Measurements from ENCODE around the gene R3HDM4. TPM values are rescaled to one million over a fixed set of nuclear protein-coding genes. Genes with fewer than 3 reads are reported as not detected.
A peak's percentile ranks its signal among the peaks of the same experiment; 100 is the strongest.

R3HDM4 gene
- polyA plus RNA-seq, 4 donors, result 29.5 to 52.7 (median 42.3) TPM

DNA sequence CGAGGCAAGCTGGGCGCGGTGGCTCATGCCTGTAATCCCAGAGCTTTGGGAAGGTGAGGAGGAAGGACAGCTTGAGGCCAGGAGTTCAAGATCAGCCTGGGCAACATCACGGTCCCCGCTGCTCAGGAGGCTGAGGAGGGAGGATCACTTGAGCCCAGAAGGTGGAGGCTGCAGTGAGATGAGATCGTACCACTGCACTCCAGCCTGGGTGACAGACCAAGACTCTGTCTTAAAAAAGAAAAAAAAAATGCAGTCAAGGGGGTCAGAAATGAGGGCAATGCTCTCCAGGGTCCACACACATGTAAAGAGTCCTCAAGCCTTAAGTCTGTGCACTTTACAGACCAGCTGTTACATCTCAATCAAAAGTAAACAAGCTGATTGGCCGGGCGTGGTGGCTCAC is 8.5 kb downstream of the R3HDM4 start:
- WGBS, 3 donors, result 90 to 93% (median 91%) methylated on average over 8 of the region's 8 CpGs
- Histone ChIP-seq H3K4me3 (ENCODE audit: low read depth in 1 of 3, low read length in 3 of 3) (no peak overlapping the region), H3K36me3 (ENCODE audit: control insufficient read depth in 3 of 3, insufficient read depth in 2 of 3, low read depth in 1 of 3, low read length in 3 of 3) (peaks cover under 1 to 57% (median 6%) of the 10 kb centered on the region in 3 donors), H3K27me3 (ENCODE audit: control insufficient read depth in 3 of 3, insufficient read depth in 3 of 3, low read length in 3 of 3) (no peaks in the 10 kb centered on the region), H3K9me3 (ENCODE audit: control insufficient read depth in 2 of 2, insufficient read depth in 1 of 2, low read depth in 1 of 2, low read length in 1 of 2) (no peaks in the 10 kb centered on the region), H3K4me1 (ENCODE audit: control insufficient read depth in 3 of 3, insufficient read depth in 2 of 3, low read depth in 1 of 3, low read length in 2 of 3) (peaks cover 0 to 10% (median 0%) of the 10 kb centered on the region in 3 donors), H3K27ac (ENCODE audit: low read depth in 1 of 3, low read length in 2 of 3) (no peak overlapping the region)
- no peak for FAIRE-seq
- no peak for DNase-seq

DNA sequence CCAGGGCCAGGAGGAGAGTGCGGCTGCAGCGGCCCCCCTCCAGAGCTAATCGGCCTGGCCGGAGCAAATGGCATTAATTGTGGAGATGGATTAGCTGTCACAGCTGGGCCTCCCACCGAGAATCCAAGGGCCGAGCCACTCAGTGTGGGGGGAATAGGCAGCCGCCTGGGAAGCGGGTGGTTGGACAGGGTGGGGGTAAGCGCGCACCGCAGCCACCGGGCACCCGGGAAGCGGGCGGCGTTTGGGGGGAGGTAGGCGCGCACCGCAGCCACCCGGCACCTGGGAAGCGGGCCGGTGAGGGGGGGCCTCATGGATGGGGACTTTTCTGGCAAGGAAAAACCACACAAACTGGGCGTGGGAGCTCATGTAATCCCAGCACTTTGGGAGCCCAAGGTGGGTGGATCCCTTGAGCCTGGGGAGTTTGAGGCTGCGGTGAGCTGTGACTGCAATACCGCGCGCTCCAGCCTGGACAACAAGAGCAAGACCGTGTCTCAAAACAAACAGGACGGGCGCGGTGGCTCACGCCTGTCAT is 9.7 kb downstream of the R3HDM4 start:
- WGBS, 3 donors, result 68 to 82% (median 80%) methylated on average over 18 to 32 of the region's 32 CpGs
- no peaks in the 10 kb centered on the region for H3K4me1 ChIP-seq (ENCODE audit: control insufficient read depth in 3 of 3, insufficient read depth in 2 of 3, low read depth in 1 of 3, low read length in 2 of 3)
- H3K27ac ChIP-seq (ENCODE audit: low read depth in 1 of 3, low read length in 2 of 3), result no peak overlapping the region
- H3K9me3 ChIP-seq (ENCODE audit: control insufficient read depth in 2 of 2, insufficient read depth in 1 of 2, low read depth in 1 of 2, low read length in 1 of 2), result no peaks in the 10 kb centered on the region
- H3K27me3 ChIP-seq (ENCODE audit: control insufficient read depth in 3 of 3, insufficient read depth in 3 of 3, low read length in 3 of 3), result no peaks in the 10 kb centered on the region
- no peak overlapping the region for H3K4me3 ChIP-seq (ENCODE audit: low read depth in 1 of 3, low read length in 3 of 3)
- peaks cover 5 to 69% (median 9%) of the 10 kb centered on the region in 3 donors for H3K36me3 ChIP-seq (ENCODE audit: control insufficient read depth in 3 of 3, insufficient read depth in 2 of 3, low read depth in 1 of 3, low read length in 3 of 3)
- DNase-seq (no peak), FAIRE-seq (no peak)

DNA sequence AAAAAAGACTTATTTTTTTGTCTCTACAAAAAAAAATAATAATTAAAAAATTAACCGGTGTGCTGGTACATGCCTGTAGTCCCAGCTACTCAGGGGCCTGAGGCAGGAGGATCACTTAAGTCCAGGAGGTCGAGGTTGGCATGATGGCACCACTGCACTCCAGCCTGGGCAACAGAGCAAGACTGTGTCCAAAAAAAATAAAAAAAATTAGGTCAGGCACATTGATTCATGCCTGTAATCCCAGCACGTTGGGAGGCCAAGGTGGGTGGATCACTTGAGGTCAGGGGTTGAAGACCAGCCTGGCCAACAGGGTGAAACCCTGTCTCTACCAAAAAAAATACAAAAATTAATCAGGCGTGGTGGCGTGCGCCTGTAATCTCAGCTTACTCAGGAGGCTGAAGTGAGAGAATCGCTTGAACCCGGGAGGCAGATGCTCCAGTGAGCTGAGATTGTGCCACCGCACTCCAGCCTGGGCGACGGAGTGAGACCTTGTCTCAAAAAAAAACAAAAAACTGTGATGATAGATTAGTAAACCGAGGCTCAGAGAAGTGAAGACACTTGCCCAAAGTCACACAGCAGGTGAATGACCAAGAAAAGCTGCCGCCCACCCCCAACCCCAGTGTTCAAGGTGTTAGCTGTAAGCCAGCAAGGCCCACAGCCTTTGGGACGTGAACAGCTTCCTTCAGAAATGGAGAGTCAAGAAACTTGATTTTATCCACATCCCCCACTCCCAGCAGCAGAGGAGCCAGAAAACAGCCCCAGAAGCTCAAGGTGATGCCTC is 10.4 kb downstream of the R3HDM4 start:
- Histone ChIP-seq H3K4me3 (ENCODE audit: low read depth in 1 of 3, low read length in 3 of 3) (no peak overlapping the region), H3K27me3 (ENCODE audit: control insufficient read depth in 3 of 3, insufficient read depth in 3 of 3, low read length in 3 of 3) (no peaks in the 10 kb centered on the region), H3K9me3 (ENCODE audit: control insufficient read depth in 2 of 2, insufficient read depth in 1 of 2, low read depth in 1 of 2, low read length in 1 of 2) (no peaks in the 10 kb centered on the region), H3K36me3 (ENCODE audit: control insufficient read depth in 3 of 3, insufficient read depth in 2 of 3, low read depth in 1 of 3, low read length in 3 of 3) (peaks cover 5 to 71% (median 9%) of the 10 kb centered on the region in 3 donors), H3K27ac (ENCODE audit: low read depth in 1 of 3, low read length in 2 of 3) (no peak overlapping the region), H3K4me1 (ENCODE audit: control insufficient read depth in 3 of 3, insufficient read depth in 2 of 3, low read depth in 1 of 3, low read length in 2 of 3) (no peaks in the 10 kb centered on the region)
- DNase-seq (no peak), FAIRE-seq (no peak)
- WGBS, 3 donors, result 91 to 92% (median 92%) methylated on average over 14 of the region's 14 CpGs

DNA sequence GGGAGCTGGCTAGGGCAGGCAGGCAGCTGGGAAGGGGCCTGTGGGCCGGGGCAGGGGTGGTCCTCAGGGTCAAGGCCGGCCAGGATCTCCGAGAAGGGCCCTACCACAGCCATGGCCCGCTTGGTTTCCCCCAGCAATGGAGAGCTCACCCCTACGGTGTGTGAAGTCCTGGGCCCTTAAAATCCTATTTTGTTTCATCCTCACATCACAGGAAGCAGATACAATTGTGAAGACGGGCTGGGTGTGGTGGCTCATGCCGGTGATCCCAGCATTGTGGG is 11.0 kb downstream of the R3HDM4 start:
- Histone ChIP-seq H3K36me3 (ENCODE audit: control insufficient read depth in 3 of 3, insufficient read depth in 2 of 3, low read depth in 1 of 3, low read length in 3 of 3) (peaks cover 5 to 71% (median 9%) of the 10 kb centered on the region in 3 donors), H3K4me1 (ENCODE audit: control insufficient read depth in 3 of 3, insufficient read depth in 2 of 3, low read depth in 1 of 3, low read length in 2 of 3) (no peaks in the 10 kb centered on the region), H3K4me3 (ENCODE audit: low read depth in 1 of 3, low read length in 3 of 3) (no peak overlapping the region), H3K27me3 (ENCODE audit: control insufficient read depth in 3 of 3, insufficient read depth in 3 of 3, low read length in 3 of 3) (no peaks in the 10 kb centered on the region), H3K9me3 (ENCODE audit: control insufficient read depth in 2 of 2, insufficient read depth in 1 of 2, low read depth in 1 of 2, low read length in 1 of 2) (no peaks in the 10 kb centered on the region), H3K27ac (ENCODE audit: low read depth in 1 of 3, low read length in 2 of 3) (no peak overlapping the region)
- DNase-seq, result no peak
- no peak for FAIRE-seq
- 86 to 91% (median 86%) methylated on average over 7 of the region's 7 CpGs for WGBS, 3 donors

DNA sequence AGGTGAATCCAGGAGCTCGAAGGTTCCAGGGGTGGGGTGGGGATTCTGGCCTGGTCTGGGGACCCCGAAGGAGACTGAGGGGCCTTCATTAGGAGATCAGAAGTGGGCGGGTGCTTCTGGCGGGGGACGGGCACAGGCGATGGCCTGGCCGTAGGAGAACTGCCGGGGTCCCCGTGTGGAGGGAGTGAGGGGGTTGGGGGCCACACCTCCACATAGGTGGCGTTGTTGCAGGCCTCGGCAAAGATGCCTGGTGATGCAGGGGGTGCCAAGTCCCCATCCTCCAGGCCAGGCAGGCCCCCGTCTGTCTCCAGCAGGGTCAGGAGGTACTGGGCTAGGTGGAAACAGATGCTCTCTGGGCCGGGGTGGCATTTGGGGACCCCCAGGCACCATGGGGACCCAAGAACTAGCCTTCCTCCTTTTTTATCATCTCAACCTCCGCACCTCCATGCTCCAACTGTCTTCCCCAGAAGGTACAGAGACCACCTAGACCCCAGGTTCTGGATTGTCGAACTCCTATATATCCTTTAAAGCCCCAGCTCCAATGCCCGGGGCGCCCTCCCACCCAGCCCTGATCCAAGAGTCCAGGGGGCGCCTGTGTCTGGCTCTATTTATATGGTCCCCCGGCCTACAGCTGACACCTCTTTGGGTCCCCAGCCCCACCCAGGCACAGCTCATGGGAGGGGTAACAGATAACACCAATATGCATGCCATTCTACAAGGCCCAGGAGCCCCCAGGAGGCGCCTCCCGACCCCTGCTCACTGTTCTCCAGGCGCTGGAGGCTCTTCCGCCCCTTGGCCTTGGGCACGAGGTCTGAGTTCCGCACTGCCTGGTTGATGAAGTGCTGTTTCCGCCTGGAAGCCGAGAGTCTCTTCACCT is 11.6 kb downstream of the R3HDM4 start:
- no peak overlapping the region for H3K4me3 ChIP-seq (ENCODE audit: low read depth in 1 of 3, low read length in 3 of 3)
- DNase-seq, result no peak
- FAIRE-seq, result no peak
- peaks cover 5 to 74% (median 9%) of the 10 kb centered on the region in 3 donors for H3K36me3 ChIP-seq (ENCODE audit: control insufficient read depth in 3 of 3, insufficient read depth in 2 of 3, low read depth in 1 of 3, low read length in 3 of 3)
- WGBS, 3 donors, result 90 to 97% (median 93%) methylated on average over 23 to 27 of the region's 27 CpGs
- no peaks in the 10 kb centered on the region for H3K9me3 ChIP-seq (ENCODE audit: control insufficient read depth in 2 of 2, insufficient read depth in 1 of 2, low read depth in 1 of 2, low read length in 1 of 2)
- no peak overlapping the region for H3K27ac ChIP-seq (ENCODE audit: low read depth in 1 of 3, low read length in 2 of 3)
- no peaks in the 10 kb centered on the region for H3K27me3 ChIP-seq (ENCODE audit: control insufficient read depth in 3 of 3, insufficient read depth in 3 of 3, low read length in 3 of 3)
- no peaks in the 10 kb centered on the region for H3K4me1 ChIP-seq (ENCODE audit: control insufficient read depth in 3 of 3, insufficient read depth in 2 of 3, low read depth in 1 of 3, low read length in 2 of 3)

DNA sequence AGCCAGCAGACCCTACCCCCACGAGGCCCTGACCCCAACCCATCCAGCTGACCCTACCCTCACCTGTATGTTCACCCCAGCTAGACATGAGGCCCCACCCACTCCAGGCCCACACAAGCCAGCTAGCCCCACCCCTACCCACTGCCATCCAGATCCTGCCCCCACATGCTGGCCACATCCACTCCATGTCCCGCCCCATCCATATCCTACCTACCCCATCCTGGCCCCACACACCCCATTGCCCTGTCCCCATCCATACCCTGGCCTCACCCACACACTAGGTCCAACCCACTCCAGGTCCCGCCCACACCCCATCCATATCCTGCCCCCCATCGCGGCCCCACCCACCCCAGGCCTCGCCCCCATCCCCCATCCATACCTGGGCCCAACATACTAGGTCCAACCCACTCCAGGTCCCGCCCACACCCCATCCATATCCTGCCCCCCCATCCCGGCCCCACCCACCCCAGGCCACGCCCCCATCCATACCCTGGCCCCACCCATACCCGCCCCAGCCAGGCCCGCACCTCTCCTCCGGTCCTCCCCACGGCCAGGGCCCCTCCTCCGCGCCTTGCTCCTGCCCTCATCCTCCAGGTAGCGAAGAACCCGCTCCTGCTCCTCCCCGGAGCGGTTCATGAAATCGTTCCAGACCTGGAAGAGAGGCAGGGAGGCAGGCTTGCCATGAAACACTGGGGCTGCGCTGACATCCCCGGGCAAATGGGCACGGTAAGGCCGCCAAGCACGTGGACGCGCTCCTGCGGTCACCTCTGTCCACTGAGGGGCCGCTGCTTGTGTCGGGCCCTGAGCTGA is 12.5 kb downstream of the R3HDM4 start:
- Histone ChIP-seq H3K4me1 (ENCODE audit: control insufficient read depth in 3 of 3, insufficient read depth in 2 of 3, low read depth in 1 of 3, low read length in 2 of 3) (no peaks in the 10 kb centered on the region), H3K4me3 (ENCODE audit: low read depth in 1 of 3, low read length in 3 of 3) (no peak overlapping the region), H3K27me3 (ENCODE audit: control insufficient read depth in 3 of 3, insufficient read depth in 3 of 3, low read length in 3 of 3) (no peaks in the 10 kb centered on the region), H3K9me3 (ENCODE audit: control insufficient read depth in 2 of 2, insufficient read depth in 1 of 2, low read depth in 1 of 2, low read length in 1 of 2) (no peaks in the 10 kb centered on the region), H3K36me3 (ENCODE audit: control insufficient read depth in 3 of 3, insufficient read depth in 2 of 3, low read depth in 1 of 3, low read length in 3 of 3) (peaks cover 5 to 75% (median 9%) of the 10 kb centered on the region in 3 donors), H3K27ac (ENCODE audit: low read depth in 1 of 3, low read length in 2 of 3) (no peak overlapping the region)
- WGBS, 3 donors, result 76 to 81% (median 78%) methylated on average over 27 to 30 of the region's 30 CpGs
- DNase-seq (peak in 1 of 2 donors; percentile 25), FAIRE-seq (no peak)

DNA sequence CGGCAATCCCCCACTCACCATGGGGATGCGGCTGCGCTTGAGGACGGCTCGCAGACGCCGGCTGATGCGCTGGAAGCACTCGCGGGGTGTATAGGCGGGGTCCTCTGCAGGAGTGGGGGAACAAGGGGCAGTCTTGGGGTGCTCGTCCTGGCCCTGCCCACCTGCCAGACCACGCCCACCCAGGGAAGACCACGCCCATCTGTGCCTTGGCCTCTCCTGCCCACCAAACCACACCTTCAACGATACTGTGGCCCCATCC is 13.0 kb downstream of the R3HDM4 start:
- Histone ChIP-seq H3K27me3 (ENCODE audit: control insufficient read depth in 3 of 3, insufficient read depth in 3 of 3, low read length in 3 of 3) (no peaks in the 10 kb centered on the region), H3K4me3 (ENCODE audit: low read depth in 1 of 3, low read length in 3 of 3) (no peak overlapping the region), H3K36me3 (ENCODE audit: control insufficient read depth in 3 of 3, insufficient read depth in 2 of 3, low read depth in 1 of 3, low read length in 3 of 3) (peaks cover 5 to 73% (median 9%) of the 10 kb centered on the region in 3 donors), H3K27ac (ENCODE audit: low read depth in 1 of 3, low read length in 2 of 3) (no peak overlapping the region), H3K9me3 (ENCODE audit: control insufficient read depth in 2 of 2, insufficient read depth in 1 of 2, low read depth in 1 of 2, low read length in 1 of 2) (no peaks in the 10 kb centered on the region), H3K4me1 (ENCODE audit: control insufficient read depth in 3 of 3, insufficient read depth in 2 of 3, low read depth in 1 of 3, low read length in 2 of 3) (no peaks in the 10 kb centered on the region)
- FAIRE-seq (no peak), DNase-seq (no peak)
- WGBS, 3 donors, result 86 to 88% (median 87%) methylated on average over 13 to 15 of the region's 15 CpGs

DNA sequence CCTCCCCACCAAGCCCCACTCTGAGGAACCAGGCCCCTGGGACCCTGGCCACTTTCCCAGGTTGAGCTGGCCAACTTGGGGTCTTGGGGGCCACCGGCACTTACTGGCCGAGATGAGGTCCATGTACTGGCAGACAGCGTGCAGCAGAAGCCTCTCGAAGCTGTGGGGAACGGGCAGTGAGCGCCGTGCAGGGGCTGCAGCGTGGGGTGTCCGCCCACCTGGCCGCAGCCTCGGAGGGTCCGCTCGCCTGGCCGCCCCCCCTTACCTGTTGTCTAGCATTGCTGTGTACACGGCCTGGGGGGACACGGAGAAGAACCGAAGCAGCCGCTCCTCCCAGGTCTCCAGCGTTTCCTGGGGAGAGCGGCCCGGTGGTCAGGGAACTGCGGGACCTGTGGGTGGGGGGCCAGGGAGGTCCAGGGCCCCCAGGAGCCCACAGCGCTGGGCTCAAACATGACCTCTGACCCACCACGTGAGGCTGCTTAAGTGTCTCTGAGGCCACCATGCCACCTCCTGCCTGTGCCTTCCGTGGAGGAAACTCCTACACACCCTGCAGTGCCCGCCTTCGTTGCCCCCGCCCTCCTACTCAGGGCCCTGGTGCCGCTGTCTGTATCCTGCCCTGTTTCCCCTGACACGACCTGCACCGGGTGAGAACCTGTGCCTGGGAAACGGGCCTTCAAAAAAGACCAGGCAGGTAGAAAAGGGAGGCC is 13.5 kb downstream of the R3HDM4 start:
- no peaks in the 10 kb centered on the region for H3K27me3 ChIP-seq (ENCODE audit: control insufficient read depth in 3 of 3, insufficient read depth in 3 of 3, low read length in 3 of 3)
- no peak overlapping the region for H3K4me3 ChIP-seq (ENCODE audit: low read depth in 1 of 3, low read length in 3 of 3)
- no peaks in the 10 kb centered on the region for H3K4me1 ChIP-seq (ENCODE audit: control insufficient read depth in 3 of 3, insufficient read depth in 2 of 3, low read depth in 1 of 3, low read length in 2 of 3)
- no peak for DNase-seq
- H3K27ac ChIP-seq (ENCODE audit: low read depth in 1 of 3, low read length in 2 of 3), result no peak overlapping the region
- peaks cover 5 to 68% (median 9%) of the 10 kb centered on the region in 3 donors for H3K36me3 ChIP-seq (ENCODE audit: control insufficient read depth in 3 of 3, insufficient read depth in 2 of 3, low read depth in 1 of 3, low read length in 3 of 3)
- 91 to 92% (median 92%) methylated on average over 29 to 32 of the region's 32 CpGs for WGBS, 3 donors
- FAIRE-seq, result no peak
- H3K9me3 ChIP-seq (ENCODE audit: control insufficient read depth in 2 of 2, insufficient read depth in 1 of 2, low read depth in 1 of 2, low read length in 1 of 2), result no peaks in the 10 kb centered on the region
